Forelimb muscle (tissue), 1 donor: ENCODE data around the gene RPS6KA4. TPM values are rescaled to one million over a fixed set of nuclear protein-coding genes. Genes with fewer than 3 reads are reported as not detected.

Experiments
- DNase-seq: peaks from one replicate; pipeline ENCODE4 v3.0.0-alpha.2; 2013; ENCODE audit warnings: low read depth
- polyA plus RNA-seq: library from polyadenylated mRNA; unstranded; fragments of 120-200 nt; gene quantifications from one replicate; pipeline ENCODE4 v1.2.1, GENCODE V29; 2013; ENCODE audit not compliant: insufficient read length

RPS6KA4 gene
- polyA plus RNA-seq, 1 donor: 12.3 TPM

GRCh38 chr11:64327375-64327774 is 31.6 kb upstream of the RPS6KA4 start:
- no peak for DNase-seq

- no peak for DNase-seq
Measured at GRCh38 chr11:64327993-64328392, 31.0 kb upstream of the RPS6KA4 start.

- no peak for DNase-seq
Measured at GRCh38 chr11:64330888-64331287, 28.1 kb upstream of the RPS6KA4 start.

GRCh38 chr11:64331569-64332371 is 27.2 kb upstream of the RPS6KA4 start:
- DNase-seq: no peak

GRCh38 chr11:64333556-64333955 is 25.4 kb upstream of the RPS6KA4 start:
- DNase-seq: no peak

DNA sequence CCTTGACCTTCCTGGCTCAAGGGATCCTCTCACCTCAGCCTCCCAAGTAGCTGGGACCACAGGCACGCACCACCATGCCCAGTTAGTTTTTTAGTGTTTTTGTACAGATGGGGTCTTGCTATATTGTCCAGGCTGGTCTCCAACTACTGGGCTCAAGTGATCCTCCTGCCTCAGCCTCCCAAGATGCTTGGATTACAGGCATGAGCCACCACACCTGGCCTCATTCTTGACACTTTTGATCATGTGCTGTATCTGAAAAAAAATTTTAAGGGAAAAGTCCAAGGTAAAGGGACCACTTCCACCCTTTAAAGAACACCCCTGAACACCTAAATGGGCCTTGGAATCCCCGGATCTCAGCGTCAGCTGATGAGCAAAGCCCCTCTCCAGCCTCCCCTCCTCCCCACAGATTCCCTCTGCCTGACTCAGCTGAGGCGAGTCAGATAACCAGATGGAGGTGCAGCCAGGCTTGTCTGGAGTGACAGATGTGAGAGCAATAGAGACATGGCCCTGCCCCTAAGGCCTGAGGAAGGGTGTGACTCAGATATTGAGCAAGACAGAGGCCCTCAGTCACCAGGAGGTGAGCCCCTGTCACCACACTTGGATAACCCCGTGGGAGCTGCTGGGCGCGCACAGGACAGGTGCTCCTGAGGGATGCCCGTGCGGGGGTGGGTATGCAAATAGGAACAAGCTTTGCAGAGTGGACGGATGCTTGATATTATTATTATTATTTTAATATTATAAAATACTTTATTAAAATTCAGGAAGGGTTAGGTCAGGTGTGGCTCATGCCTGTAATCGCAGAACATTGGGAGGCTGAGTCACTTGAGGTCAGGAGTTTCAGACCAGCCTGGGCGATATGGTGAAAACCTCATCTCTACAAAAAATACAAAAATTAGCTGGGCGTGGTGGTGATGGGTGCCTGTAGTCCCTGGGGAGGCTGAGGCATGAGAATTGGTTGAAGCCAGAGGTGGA is 23.9 kb upstream of the RPS6KA4 start:
- DNase-seq: no peak

DNA sequence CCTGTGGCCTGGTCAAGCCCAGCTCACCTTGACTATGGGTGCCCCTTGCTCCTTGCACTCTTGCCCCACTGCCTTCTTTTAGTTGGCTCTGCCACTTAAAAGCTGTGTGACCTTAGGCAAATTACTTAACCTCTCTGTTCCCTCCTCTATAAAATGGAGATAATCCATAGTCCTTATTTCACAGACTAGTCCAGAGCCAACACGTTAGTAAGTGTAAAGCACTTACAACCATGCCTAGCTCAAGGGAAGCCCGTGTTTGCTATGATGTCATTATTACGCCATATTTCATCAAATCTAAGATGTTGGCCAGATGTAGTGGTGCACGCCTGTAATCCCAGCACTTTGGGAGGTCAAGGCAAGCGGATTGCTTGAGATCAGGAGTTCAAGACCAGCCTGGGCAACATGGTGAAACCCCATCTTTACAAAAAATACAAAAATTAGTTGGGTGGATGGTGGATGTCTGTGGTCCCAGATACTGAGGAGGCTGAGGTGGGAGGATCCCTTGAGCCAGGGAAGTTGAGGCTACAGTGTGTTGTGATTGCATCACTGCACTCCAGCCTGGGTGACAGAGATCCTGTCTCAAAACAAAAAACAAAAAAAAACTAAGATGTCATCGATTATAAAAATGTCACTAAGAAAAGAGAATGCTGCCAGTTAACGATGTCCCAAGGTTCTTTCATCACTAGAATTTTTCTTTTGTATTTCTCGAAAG is 21.3 kb upstream of the RPS6KA4 start:
- DNase-seq: no peak

DNA sequence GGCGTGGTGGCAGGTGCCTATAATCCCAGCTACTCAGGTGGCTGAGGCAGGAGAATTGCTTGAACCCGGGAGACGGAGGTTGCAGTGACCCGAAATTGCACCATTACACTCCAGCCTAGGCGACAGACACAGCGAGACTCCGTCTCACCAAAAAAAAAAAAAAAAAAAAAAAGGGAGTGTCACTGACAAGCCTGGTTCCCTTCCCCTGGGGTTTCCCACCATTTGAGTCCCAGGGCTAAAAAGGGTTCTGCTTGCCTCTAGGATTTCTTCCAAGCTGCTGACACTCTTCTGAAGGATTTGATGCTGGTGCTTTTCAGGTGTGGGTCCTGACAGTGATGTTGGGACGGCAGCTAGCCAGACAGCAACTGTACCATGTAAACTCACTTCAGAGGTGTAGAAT is 20.2 kb upstream of the RPS6KA4 start:
- no peak for DNase-seq

DNA sequence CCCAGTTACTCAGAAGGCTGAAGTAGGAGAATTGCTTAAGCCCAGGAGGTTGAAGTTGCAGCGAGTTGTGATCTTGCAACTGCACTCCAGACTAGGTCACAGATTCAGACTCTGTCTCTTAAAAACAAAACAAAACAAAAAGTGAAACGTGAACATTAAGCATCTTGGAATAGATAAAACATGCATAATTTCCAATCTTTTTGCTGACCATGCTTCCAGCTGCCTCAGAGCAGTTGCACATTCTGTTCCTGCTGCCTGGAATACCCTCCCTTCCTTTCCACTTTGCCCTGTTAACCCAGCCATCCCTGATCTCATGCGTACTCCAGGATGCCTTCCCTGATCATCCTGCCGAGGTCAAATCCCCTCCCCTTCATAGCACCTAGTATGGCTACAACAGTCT is 19.7 kb upstream of the RPS6KA4 start:
- DNase-seq: no peak

DNA sequence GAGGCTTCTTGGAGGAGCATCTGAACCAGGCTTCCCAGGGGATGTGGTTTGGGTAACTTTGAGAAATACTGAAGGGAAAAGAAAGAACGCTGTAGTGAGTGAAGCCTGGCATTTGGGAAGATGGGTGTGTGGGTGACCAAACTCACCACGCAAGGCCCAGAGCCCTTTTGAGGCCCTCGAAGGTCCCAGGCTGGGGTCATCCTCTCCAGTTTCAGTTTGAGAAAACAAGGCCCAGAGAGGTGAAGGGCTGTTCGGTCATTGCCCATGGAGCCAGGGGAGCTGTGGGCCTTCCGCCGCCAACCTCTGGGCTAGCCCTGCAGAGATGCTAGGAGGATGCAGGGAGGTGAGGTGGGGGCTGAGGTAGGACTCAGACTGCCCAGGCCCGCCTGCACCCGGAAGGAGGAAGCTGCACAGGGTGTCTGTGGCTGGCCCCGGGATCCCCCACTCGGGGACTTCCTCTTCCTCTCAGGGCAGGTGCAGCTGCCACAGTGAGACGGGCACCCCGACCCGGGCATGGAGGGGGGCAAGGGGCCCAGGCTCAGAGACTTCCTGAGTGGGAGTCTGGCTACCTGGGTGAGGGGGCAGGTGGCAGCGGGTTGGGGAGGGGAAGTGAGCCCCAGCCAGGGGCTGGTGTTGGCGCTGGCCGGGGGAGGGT is 19.1 kb upstream of the RPS6KA4 start, which contains the start of gene CCDC88B:
CCDC88B (plus strand) TSS at position 451 of the 655 bp plus-strand sequence; CDS start at position 514, 63 bp downstream.
- no peak for DNase-seq

GRCh38 chr11:64340671-64341335 is 18.2 kb upstream of the RPS6KA4 start:
- DNase-seq: no peak

GRCh38 chr11:64341429-64341828 is 17.5 kb upstream of the RPS6KA4 start:
- no peak for DNase-seq

- DNase-seq: no peak
Measured at GRCh38 chr11:64341851-64342791, 16.8 kb upstream of the RPS6KA4 start.

DNA sequence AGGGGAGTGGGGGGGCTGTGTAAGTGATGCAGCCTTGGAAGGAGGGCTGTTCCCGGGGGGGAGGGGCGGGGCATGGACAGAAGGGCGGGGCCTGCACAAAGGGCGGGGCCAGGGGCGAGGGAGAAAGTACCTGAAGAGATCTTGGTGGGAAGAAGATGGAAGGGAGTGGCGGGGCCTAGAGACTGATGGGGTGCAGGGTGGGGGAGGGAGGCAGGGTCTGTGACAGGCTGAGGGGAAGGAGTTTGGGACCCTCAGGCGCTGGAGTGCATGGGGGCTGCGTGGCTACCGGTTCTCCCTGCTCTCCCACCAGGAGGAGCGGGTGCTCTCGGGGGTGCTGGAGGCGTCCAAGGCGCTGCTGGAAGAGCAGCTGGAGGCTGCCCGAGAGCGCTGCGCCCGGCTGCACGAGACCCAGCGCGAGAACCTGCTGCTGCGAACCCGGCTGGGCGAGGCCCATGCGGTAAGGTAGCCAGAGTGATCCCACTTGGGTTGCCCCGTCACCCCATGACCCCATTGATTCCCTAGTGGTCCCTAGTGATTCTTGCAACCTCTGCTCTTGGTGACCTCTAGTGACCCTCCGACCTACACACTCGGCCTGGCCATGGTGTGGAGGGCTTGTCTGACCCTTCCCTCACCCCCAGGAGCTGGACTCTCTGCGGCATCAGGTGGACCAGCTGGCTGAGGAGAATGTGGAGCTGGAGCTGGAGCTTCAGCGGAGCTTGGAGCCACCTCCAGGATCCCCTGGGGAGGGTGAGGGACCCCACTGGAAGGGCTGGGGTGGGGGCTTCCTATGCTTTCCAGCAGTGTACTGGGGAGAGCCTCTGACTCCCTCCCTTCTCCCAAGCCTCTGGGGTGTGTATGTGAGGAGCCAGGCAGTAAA is 15.9 kb upstream of the RPS6KA4 start:
- DNase-seq: no peak

GRCh38 chr11:64343767-64344559 is 15.0 kb upstream of the RPS6KA4 start:
- no peak for DNase-seq

- DNase-seq: no peak
Measured at GRCh38 chr11:64344787-64345186, 14.2 kb upstream of the RPS6KA4 start.

- DNase-seq: no peak
Measured at GRCh38 chr11:64347193-64347867, 11.6 kb upstream of the RPS6KA4 start.
